HPDE6-E6E7 (cell line): ENCODE results near the gene MADCAM1.
"Not testable (repeated sequence)": the region's sequence is repeated elsewhere in the genome, so short reads cannot be mapped to it uniquely, and the experiment has no call there.

Experiments used
- DNase-seq: peaks from one replicate; pipeline ENCODE4 v3.0.0; 2011; ENCODE audit warnings: missing footprints; ENCODE audit errors: extremely low spot score

MADCAM1 gene

DNA sequence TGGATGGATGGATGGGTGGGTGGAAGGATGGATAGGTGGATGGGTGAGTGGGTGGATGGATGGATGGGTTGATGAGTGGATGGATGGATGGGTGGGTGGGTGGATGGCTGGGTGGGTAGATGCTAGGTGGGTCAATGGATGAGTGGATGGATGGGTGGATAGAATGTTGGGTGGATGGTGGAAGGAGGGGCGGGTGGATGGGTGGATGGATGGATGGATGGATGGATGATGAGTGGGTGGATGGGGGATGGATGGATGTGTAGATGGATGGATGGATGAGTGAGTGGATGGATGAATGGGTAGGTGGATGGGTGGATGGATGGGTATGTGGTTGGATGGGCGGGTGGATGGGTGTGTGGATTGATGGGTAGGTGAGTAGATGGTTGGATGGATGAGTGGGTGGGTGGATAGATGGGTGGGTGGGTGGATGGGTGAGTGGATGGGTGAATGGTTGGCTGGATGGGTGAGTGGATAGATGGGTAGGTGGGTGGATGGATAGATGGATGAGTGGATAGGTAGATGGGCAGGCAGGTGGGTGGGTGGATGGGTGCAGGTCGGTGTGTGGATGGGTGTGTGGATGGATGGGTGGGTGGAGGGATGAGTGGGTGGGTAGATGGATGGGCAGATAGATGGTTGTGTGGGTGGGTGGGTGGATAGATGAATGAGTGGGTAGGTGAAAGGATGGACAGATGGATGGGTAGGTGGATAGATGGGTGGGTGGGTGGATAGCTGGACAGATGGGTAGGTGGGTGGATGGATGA, 31.1 kb upstream of the MADCAM1 start:
- DNase-seq, result no peak

DNA sequence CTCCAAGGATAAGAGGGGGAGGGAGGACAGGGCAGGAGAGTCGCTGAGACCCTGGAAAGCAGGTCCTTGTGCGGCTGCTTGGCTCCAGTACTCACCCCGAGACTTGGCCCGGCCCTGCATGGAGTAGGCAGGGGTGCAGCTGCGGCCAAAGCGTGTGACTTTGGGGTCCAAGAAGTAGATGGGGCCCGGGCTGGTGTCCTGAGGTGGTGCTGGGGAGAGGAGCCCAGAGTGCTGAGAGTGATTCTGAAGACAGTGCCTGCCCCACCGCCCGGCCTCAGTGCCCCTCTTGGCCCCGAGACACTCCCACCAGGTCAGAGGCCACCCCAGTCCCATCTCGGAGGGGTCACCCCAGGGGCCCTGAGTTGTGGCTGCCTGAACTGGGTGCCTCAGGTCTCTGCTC, 28.7 kb upstream of the MADCAM1 start:
- no peak for DNase-seq

DNA sequence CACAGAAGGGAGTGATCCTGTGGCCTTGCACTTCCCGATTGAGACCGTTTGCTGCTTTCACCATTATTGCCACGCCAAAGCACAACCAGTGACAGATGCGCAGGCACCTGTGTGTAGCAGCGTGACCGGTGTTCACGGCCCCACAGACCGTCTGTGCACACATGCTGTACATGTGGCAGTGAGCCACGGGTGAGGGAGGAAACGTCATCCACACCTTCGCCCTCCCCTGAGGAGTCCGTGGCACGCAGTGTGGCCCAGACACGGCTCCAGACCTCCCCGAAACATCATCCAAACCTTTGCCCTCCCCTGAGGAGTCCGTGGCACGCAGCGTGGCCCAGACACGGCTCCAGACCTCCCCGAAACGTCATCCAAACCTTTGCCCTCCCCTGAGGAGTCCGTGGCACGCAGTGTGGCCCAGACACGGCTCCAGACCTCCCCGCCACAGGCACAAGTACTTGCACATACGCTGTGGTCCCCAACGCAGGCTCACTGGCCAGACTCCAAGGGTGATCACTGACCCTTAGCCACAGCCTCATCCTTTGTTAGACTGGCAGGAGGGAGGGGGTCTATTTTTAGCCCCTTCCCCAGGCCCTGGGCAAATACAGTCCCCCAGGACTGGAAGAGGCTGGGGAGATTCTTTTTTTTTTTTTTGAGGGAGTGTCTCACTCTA, 27.6 kb upstream of the MADCAM1 start:
- no peak for DNase-seq

DNA sequence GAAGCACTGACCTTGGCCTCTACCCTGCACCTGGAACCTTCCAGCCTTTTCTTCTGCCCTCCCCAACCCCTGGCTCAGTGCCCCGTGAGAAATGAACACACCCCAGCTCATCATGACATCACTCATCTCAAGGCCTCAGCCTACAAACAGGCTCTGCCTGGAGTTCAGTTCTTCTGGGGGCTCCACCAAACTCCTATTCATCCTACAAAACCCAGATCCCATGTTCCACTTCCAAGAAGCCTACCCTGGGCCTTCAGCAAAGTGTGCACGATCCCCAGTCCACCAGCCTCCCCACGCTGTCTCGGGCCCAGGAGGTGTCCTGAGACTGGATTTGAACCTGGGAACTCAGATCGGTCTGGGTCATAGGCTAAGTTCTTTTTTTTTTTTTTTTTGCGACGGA, 26.5 kb upstream of the MADCAM1 start:
- no peak for DNase-seq

DNA sequence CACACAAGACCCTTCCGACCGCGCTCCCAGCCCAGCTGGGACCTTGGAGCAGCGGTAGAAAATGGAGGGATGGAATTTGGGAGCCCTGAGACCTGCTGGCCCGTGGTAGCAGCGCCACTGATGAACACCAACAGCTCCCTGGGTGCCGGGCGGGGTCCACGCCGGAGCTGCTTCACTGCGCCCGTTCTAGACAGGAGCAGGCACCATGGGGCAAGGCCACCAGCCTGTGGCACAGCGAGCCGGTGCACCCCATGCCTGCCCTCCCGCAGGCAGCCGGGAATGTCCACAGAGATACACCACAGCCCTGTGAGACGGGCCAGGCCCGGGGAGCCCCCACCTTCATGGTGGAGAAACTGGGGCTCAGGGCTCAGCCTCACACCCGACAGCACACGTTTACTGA, 25.6 kb upstream of the MADCAM1 start:
- DNase-seq, result no peak

DNA sequence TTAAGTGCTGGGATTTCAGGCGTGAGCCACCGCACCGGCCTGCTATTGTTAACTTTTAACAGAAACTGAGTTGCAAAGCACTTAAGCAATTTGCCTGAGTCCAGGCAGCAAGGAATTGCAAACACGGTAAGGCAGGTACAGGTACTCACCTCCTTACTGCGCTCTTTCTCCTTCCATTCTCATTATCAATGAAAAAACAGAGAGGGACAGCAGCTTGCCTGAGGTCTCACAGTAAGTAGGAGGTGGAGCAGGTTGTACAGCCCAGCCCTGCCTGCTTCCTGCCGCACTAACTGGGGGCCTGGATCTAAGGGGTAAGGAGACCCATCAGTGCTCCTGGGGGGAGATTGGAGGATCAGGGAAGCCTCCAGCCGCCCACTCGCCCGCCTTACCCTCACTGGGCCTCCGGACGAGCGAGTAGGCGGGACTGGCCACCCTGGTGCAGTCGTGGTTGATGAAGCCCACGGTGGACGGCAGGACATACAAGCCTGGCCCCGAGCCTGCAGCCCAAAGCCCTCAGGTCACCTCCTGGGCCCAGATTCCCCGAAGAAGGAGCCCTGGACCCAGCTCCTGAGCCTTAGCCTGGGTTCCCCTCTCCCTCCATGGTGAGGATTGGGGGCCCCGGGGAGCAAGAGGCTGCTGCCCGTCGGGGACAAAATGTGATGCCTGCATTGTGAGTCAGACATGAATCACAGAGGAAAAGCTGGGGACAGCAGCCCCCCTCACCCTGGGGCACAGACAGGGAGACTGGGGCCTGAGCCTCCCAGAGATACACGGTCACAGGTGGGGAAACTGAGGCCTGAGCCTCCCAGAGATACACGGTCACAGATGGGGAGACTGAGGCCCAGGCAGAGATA, 24.1 kb upstream of the MADCAM1 start:
- DNase-seq, result no peak

DNA sequence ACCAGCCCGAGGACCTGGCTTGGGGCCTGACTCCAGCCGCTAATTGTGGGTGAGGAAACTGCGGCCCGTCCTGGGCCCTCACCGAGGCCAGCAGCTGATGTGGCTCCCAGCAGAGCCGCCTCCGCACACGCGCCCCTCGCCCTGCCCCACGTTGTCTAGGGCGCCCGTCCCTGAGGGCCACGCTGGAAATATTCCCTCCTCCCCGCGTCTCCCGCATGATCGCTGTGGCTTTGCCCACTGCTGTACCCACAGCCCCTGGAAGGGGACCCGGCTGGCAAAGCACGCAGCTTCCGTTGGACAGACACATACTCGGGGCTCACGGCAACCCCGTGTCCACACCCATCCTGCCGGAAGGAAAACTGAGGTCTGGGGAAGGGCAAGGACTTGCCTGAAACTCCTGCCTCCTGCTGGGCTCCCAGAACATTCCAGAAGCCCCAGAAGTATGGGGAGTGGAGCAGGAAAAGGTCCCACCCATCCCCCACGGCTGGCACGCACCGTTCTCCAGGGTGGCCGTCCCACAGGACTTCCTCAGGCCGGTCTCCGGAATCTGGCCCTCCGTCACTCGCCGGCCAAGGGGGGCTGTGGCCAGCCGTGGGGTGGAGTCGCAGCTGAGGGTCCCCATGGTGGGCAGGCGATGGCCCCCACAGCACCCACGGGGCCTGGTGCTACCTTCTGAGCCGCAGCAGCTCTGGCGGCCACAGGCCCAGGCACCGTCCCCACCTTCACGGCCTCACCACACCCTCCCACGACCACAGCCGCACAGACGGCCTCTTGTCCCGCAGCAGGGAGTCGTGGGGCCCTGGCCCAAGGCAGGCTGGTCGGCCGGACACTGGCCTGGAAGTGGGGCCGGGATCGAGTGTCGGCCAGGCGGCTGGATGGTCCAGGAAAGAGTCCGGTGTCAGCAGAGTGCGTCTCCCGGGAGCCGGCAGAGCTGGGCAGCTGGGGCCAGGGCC, 21.9 kb upstream of the MADCAM1 start:
- no peak for DNase-seq

DNA sequence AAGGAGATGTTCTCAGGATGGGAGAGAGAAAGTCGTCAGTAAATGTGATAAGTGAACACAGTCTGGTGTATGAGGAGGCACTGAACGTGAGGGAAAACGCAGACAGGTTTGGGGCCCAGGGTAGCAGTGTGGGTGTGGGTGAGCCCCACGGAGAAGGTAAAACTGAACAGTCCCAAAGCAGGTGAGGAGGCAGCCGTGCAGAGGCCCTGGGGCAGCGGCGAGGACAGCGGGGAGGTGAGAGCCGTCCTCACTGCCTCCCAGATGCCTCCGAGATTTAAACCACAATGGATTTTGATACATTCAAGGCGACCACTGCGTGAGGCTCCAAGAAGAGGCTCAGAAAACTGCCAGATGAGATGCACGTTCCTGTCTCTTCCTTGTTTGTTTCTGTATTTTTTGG, 20.9 kb upstream of the MADCAM1 start:
- DNase-seq, result no peak

DNA sequence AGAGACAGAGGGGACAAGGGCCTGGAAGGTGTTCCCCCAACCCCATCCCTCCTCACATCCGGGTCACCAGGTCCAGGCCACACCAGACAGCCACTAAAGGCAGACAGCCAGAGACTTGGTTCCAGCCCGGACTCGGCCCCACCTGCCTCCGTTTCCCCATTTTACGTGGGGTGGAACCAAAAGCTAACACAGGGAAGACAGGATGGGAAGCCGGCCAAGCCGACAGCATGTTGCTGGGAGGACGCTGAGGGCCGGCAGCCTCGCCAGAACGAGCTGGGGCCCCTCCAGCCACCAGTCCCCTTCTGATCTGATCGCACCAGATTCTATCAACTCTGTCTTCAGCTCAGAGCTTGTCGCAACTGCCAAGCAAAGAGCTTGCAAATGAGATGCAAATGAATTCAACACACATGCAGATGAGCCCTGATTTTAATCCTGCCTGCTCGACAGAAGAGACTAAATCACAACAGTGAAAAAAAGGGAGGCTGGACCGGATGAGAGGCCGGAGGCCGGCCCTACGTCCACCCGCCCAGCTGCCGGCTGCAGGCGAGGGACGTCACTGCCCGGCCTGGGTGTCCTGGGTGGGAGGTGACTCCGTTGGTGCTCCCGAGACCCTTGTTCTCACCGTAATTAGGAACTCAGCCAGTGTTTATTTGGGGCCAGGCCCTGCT, 17.9 kb upstream of the MADCAM1 start:
- no peak for DNase-seq

DNA sequence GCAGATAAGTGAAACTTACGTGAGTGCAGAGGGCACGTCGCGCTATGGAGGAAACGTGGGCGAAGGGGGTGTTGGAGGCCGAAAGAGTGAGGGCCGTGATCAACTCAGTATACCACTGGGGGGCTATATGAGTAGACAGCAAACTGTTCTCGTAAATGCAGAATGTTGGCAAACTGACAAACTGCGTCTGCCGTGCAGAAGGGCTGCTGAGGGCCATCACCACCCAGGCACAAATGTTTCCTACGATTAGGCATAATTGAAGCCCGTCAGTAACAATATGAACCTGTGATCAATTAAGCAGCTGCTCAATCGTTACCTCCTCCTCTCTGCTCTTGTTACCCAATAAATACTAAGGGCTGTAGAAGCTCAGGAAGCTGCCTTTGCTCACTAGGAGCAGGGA, 17.3 kb upstream of the MADCAM1 start:
- no peak for DNase-seq

DNA sequence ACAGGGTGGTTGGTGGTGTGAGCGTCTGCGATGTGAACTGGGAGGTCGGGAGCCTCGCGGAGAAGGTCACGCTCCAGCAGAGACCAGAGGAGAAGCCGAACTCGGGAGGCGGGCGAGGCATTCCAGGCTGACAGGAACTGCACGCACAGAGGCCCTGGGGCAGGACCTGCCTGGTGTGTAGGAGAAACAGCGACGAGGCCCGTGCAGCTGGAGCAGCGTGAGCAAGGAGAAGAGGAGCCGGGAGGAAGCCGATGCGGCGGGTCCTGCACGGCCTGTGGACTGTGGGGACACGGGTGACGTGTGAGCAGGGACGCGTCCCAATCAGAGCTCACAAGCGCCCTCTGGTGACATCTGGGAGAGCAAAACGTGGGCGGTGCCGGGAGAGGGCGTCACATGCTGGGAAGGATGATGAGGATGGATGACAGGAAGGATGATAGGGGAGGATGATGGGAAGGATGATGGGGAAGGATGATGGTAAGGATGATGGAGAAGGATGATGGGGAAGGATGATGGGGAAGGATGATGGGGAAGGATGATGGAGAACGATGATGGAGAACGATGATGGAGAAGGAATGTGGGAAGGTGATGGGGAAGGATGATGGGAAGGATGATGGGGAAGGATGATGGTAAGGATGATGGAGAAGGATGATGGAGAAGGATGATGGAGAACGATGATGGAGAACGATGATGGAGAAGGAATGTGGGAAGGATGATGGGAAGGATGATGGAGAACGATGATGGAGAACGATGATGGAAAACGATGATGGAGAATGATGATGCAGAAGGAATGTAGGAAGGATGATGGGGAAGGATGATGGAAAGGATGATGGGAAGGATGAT, 16.1 kb upstream of the MADCAM1 start:
- DNase-seq, result no peak

DNA sequence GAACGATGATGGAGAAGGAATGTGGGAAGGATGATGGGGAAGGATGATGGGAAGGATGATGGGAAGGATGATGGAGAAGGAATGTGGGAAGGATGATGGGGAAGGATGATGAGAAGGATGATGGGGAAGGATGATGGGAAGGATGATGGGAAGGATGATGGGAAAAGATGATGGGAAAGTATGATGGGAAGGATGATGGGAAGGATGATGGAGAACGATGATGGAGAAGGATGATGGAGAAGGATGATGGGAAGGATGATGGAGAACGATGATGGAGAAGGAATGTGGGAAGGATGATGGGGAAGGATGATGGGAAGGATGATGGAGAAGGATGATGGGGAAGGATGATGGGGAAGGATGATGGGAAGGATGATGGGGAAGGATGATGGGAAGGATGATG, 15.2 kb upstream of the MADCAM1 start:
- not testable (repeated sequence) for DNase-seq

DNA sequence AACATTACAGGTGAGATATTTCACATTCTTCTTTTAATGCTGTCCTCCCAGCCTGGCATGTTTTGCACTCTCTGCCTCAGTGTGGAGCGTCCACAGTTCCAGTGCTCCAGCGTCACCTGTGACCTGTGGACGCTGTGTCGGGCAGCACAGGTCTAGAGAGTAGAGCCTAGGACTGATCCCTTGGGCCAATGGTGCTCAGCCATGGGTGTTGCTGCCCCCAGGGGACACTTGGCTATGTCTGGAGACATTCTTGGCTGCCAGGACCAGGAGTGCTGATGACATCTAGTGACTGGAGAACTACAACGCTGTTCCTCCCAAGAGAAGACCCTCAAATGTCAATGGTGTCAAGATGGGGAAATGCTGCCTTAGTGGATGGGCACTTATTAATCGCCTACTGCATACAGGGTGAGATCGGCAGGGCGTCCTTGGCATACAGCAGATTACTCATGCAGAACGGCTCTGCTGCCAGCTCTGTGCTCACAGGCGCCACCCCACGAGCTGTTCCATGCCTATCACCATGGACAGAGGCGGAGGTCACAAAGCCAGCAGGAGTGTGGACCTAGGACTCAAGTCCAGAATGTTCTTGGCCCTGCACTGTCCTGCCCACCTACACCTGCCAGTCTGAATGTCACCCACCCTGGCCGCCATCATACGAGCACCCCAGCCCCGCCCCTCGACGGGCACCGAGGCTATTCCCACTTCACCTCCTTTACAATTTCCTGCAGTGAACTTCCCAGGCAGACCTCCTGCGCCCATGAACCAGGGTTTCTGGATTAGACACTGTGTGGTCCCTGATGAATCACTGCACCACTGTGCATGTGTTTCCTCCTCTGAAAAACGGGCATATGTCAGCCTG, 13.9 kb upstream of the MADCAM1 start:
- no peak for DNase-seq

DNA sequence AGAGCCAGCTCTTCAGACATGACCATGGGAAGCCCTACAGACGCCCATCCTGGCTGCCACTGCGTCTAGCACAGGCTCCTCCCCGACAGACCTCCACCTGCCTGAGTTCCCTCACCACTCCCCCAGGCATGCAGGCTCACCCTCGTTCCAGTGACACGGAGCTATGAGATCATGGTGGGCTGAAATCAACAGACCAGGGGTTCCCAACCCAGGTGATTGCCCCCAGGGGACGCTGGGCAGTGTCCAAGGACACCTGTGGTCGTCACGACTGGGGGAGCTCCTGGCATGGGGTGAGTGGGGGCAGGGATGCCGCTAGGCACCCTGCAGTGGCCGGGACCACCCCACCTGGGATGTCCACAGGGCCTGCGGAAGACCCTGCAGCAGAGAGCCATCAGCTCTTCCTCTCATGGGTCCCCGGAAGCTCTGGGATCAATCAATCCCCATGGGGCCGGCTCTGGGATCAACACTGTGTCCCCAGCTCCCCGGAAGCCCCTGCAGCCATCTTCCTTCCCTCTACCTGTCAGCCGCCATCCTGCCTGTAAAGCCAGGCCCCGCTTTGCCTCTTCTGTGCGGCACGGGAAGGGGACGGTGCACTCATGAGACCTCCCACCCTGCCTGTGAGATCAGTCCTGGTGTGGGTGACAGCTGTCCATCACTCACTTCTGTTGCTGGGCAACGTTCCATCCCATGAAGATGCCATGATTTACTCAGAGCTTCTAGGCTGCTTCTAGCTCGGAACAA, 12.8 kb upstream of the MADCAM1 start:
- no peak for DNase-seq

DNA sequence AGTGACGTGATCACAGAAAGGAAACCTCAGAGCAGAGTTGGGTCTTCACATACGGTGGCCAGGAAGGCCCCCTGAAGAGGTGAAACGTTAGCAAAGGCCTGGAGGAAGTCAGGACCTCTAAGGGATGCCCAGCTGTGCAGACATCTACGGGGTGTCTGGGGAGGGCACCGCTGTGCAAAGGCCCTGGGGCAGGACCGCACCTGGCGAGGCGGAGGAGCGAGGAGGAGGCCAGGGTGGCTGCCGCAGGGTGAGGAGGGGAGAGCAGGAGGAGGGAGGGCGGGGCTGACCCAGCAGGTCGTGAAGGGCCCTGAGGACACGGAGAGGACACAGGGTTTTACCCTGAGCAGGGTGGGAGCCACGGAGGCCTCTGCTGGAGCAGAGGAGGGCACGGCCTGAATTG, 11.8 kb upstream of the MADCAM1 start:
- no peak for DNase-seq

DNA sequence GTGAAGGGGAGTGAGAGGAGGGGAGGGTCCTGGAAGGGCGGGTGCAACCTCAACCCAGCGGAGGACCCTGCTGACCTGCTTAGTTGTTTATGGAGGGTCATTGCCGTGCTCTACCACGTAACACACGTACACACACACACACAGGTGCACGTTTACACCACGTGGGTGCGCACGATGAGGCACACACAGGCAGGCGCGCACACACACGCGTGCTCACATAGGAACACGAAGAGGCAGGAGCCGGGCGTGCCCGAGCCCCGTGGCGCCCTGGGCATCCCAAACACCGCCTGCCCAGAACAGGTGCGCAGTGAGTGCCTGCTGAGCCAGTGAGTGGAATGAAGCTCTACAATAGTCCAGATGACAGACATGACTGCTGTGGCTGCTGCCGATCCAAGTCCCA, 11.2 kb upstream of the MADCAM1 start:
- DNase-seq, result no peak

DNA sequence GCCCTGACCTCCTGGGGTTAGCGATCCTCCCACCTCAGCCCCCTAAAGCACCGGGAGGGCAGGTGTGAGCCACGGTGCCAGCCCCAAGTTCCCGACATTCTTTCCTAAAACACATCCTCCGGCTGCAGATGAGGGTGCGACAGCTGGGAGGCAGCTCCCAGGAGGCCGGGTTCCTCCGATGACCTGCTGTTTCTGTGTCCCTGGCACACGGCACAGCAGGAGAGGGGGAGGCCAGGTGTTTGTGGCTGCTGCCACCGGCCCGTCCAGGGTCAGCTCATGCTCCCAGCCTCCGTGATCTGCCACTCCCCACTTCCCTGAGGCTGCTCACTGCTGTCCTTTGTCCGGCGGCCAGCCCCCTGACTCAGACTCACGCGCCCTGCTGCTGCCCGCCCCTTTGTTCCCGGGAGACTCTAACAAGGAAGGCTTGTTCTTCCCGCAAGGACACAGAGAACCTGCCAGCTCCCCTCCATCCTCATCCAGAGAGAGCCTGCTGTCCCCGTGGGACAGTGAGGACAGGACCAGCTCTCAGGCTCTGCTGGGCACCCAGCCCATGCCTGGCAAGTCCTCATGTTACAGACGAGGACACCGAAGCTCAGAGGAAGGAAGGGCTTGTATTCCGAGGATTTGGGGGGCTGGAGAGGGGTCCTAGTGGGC, 10.6 kb upstream of the MADCAM1 start:
- DNase-seq, result no peak
